GM12872 (cell line): ENCODE data around the gene RAPGEF5.

Source experiments
- TF ChIP-seq, protein P1 (sequence below): IDR thresholded peaks from 3 replicates; pipeline ENCODE4 v1.5.1; 2011; ENCODE audit warnings: low read depth, mild to moderate bottlenecking, low read length, moderate library complexity; ENCODE audit not compliant: insufficient read depth

RAPGEF5 gene

GRCh38 chr7:22142572-22142971, 214.4 kb downstream of the RAPGEF5 start:
- TF ChIP-seq, protein P1, sequence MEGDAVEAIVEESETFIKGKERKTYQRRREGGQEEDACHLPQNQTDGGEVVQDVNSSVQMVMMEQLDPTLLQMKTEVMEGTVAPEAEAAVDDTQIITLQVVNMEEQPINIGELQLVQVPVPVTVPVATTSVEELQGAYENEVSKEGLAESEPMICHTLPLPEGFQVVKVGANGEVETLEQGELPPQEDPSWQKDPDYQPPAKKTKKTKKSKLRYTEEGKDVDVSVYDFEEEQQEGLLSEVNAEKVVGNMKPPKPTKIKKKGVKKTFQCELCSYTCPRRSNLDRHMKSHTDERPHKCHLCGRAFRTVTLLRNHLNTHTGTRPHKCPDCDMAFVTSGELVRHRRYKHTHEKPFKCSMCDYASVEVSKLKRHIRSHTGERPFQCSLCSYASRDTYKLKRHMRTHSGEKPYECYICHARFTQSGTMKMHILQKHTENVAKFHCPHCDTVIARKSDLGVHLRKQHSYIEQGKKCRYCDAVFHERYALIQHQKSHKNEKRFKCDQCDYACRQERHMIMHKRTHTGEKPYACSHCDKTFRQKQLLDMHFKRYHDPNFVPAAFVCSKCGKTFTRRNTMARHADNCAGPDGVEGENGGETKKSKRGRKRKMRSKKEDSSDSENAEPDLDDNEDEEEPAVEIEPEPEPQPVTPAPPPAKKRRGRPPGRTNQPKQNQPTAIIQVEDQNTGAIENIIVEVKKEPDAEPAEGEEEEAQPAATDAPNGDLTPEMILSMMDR = no peak

GRCh38 chr7:22141355-22141754, 215.6 kb downstream of the RAPGEF5 start:
- TF ChIP-seq, protein P1 = no peak

DNA sequence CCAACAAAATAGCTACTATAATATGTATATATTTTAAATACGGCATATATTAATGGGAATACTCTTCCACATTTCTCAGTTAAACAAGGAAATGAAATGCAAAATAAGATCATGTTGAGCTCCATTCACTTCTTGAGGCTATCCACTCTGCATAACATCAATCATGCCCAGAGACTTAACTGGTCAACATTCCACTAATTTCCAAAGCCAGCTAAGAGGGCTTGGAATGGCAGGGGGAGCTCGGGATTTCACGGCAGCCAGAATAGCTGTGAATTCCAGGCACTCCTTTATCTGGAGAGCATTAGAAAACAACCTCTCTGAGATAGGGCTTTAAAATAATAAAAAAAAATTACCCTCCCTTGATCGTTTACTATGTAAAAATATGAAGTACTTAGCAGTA, 216.4 kb downstream of the RAPGEF5 start:
- TF ChIP-seq, protein P1 = no peak

GRCh38 chr7:22138886-22139285, 218.1 kb downstream of the RAPGEF5 start:
- TF ChIP-seq, protein P1 = no peak

- TF ChIP-seq, protein P1 = no peak
Measured at GRCh38 chr7:22138106-22138505, 218.8 kb downstream of the RAPGEF5 start.

DNA sequence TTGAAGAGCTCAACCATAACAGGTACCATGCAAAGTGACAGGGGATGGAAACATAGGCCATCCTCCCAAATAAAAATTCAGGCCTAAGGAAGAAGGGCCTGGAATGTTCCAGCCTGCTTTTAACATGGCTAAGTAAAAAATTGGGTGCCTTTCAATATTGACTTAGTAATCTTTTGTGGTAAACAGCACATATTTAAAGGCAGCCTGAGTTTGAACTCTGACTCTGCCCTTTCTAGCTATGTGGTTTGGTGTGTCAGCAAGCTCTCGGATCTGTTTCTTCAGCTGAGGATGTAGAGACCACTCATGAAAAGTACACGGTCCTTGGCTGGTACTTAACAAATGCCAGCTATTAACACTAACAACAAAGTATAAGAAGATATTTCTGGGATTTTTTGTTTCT, 219.5 kb downstream of the RAPGEF5 start:
- TF ChIP-seq, protein P1 = no peak

DNA sequence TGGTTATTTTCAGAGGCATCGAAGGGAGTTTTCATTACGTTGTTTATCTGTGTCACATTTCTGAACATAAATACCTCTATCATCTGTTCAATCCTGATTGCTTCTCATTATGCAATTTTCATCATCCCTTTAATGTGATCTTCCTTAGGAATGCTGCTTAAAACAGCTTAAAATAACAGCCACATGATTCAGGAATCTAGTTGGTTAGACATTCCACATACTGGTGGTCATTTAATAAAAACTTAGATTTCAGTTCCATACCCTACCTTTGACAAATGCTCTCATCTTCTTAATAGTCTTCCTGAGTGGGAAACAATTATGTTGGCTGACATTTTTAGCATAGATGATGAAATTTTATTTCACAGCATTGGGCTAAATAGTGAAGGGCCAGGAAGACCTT, 219.9 kb downstream of the RAPGEF5 start:
- TF ChIP-seq, protein P1 = no peak
